Measurements from ENCODE around the gene KRTAP1-4. TPM values are rescaled to one million over a fixed set of nuclear protein-coding genes. Genes with fewer than 3 reads are reported as not detected.

Gene KRTAP1-4
- total RNA-seq, 1 experiment from 2014 or later = not detected

- H3K4me1 ChIP-seq (replicated peaks; ENCODE audit: insufficient read depth) = no peaks in the 10 kb centered on the region
- no peak within 1 kb of the TSS for H3K27ac ChIP-seq
- no peak within 1 kb of the TSS; the same call in 1 of the 2 replicates for H2AFZ ChIP-seq
- no peaks in the 10 kb centered on the region for H3K79me2 ChIP-seq (ENCODE audit: low read depth)
- ChIA-PET POLR2A (ENCODE audit: unreplicated experiment) (interaction anchor here (0.6 kb wide), 1 partner anchor 148 kb away, joined by 3 read pairs; no protein-coding TSS in a partner anchor), CTCF (no interaction called here)
- DNase-seq = no peak
- H3K4me2 ChIP-seq = no peak within 1 kb of the TSS
- no peaks in the 10 kb centered on the region for H3K9me2 ChIP-seq (ENCODE audit: insufficient read depth)
- no peak within 1 kb of the TSS for H3K4me3 ChIP-seq
- TF ChIP-seq EZH2 (IDR thresholded peaks at IDR 0.05; ENCODE audit: low read depth) (no peak), CTCF (conservative IDR thresholded peaks at IDR 0.05) (no peak)
- no peaks in the 10 kb centered on the region for H3F3A ChIP-seq (ENCODE audit: insufficient read depth, low read depth)
- intact Hi-C loops (cut with micrococcal nuclease; ENCODE audit: unreplicated experiment) = no loop called here
- H3K36me3 ChIP-seq (ENCODE audit: low read depth) = no peaks in the 10 kb centered on the region
- no peaks in the 10 kb centered on the region for H3K27me3 ChIP-seq (ENCODE audit: insufficient read depth, low read depth)
- H3K9me3 ChIP-seq (ENCODE audit: insufficient read depth, low read depth) = no peaks in the 10 kb centered on the region
- H4K20me1 ChIP-seq (ENCODE audit: insufficient read depth) = no peaks in the 10 kb centered on the region
- no TSS peak for BruUV-seq (replicated peaks)
Observed at GRCh38 chr17:40984226-40984625, 45.8 kb downstream of the KRTAP1-4 start, which contains the start of gene KRT40. Gene KRT40 (minus strand): TSS chr17:40984326. CDS start chr17:40984273, 53 bp downstream.

- ChIA-PET POLR2A (ENCODE audit: unreplicated experiment) (no interaction called here), CTCF (interaction anchor here (0.6 kb wide), 1 partner anchor 50 kb away, joined by 3 read pairs; no protein-coding TSS in a partner anchor)
- Histone ChIP-seq H2AFZ (no peak overlapping the region), H3K4me1 (replicated peaks; ENCODE audit: insufficient read depth) (no peaks in the 10 kb centered on the region), H4K20me1 (ENCODE audit: insufficient read depth) (no peaks in the 10 kb centered on the region), H3K9me3 (ENCODE audit: insufficient read depth, low read depth) (no peaks in the 10 kb centered on the region), H3F3A (ENCODE audit: insufficient read depth, low read depth) (no peaks in the 10 kb centered on the region), H3K36me3 (ENCODE audit: low read depth) (no peaks in the 10 kb centered on the region), H3K4me2 (no peak overlapping the region), H3K27ac (no peak overlapping the region), H3K4me3 (no peak overlapping the region), H3K9me2 (ENCODE audit: insufficient read depth) (no peaks in the 10 kb centered on the region), H3K79me2 (ENCODE audit: low read depth) (no peaks in the 10 kb centered on the region), H3K27me3 (ENCODE audit: insufficient read depth, low read depth) (no peaks in the 10 kb centered on the region)
- no peak for DNase-seq
- no peak for TF ChIP-seq CTCF (conservative IDR thresholded peaks at IDR 0.05)
- intact Hi-C loops (cut with micrococcal nuclease; ENCODE audit: unreplicated experiment) = no loop called here
- no TSS peak for BruUV-seq (replicated peaks)
Observed at GRCh38 chr17:40981115-40981514, 48.9 kb downstream of the KRTAP1-4 start.

GRCh38 chr17:40980596-40980995, 49.4 kb downstream of the KRTAP1-4 start:
- no peak for DNase-seq
- Histone ChIP-seq H4K20me1 (ENCODE audit: insufficient read depth) (no peaks in the 10 kb centered on the region), H3K36me3 (ENCODE audit: low read depth) (no peaks in the 10 kb centered on the region), H3K9me2 (ENCODE audit: insufficient read depth) (no peaks in the 10 kb centered on the region), H3K27me3 (ENCODE audit: insufficient read depth, low read depth) (no peaks in the 10 kb centered on the region), H3K4me1 (replicated peaks; ENCODE audit: insufficient read depth) (no peaks in the 10 kb centered on the region), H3K27ac (no peak overlapping the region), H3K79me2 (ENCODE audit: low read depth) (no peaks in the 10 kb centered on the region), H3K9me3 (ENCODE audit: insufficient read depth, low read depth) (no peaks in the 10 kb centered on the region), H3K4me2 (no peak overlapping the region), H2AFZ (no peak overlapping the region), H3F3A (ENCODE audit: insufficient read depth, low read depth) (no peaks in the 10 kb centered on the region), H3K4me3 (no peak overlapping the region)
- TF ChIP-seq CTCF (conservative IDR thresholded peaks at IDR 0.05) (no peak), EZH2 (IDR thresholded peaks at IDR 0.05; ENCODE audit: low read depth) (no peak)
- POLR2A ChIA-PET (ENCODE audit: unreplicated experiment) = no interaction called here
- intact Hi-C loops (cut with micrococcal nuclease; ENCODE audit: unreplicated experiment) = no loop called here
- CTCF ChIA-PET = no interaction called here
- BruUV-seq (replicated peaks) = no TSS peak
